ENCODE data around the gene ZNF462. TPM values are rescaled to one million over a fixed set of nuclear protein-coding genes. Genes with fewer than 3 reads are reported as not detected.

The ZNF462 gene
- total and polyA plus RNA-seq, 2 of the 4 experiments (the other 2 are of a cell fraction) = 6.1 to 18.8 TPM

DNA sequence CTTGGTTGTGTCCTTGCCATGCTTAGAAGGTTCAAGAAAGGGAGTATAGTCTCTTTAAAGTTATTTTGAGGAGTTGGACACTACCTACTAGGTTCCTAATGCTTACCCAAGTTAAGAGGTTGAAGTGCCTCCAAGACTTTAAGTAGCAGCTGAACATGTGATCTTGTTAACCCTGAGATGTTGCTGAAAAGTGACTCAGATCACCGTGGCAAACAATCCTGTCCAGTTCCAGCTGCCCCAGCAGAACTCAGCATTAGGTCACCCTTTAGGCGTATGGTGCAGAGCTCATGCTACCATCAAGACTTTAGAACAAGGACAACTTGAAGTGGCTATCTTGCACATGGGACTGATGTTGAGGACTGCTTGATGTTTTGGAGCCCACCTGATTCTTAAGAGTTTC is 22.5 kb downstream of the ZNF462 start:
- DNase-seq = peak; percentile 95
- peak overlapping the region; percentile 5 for H2AK5ac ChIP-seq (ENCODE audit: low read depth, low read length)
- H2BK15ac ChIP-seq (ENCODE audit: low read depth, low read length) = 0 out of 3 replicates have a peak overlapping the region, but pooled peaks have one; percentile 3
- H4K91ac ChIP-seq (ENCODE audit: insufficient read depth, low read depth, low read length) = no peak overlapping the region
- H3K36me3 ChIP-seq (ENCODE audit: control insufficient read depth, insufficient read depth, low read length) = no peaks in the 10 kb centered on the region
- H3K23ac ChIP-seq (ENCODE audit: low read depth, low read length) = no peak overlapping the region
- dilution Hi-C loops (cut with HindIII; ENCODE audit: low sequenced_read_pairs, unreplicated experiment) = no loop called here
- no peaks in the 10 kb centered on the region for H3K9me3 ChIP-seq (ENCODE audit: control insufficient read depth, insufficient read depth, low read length)
- BruUV-seq (replicated peaks) = no TSS peak
- ChIA-PET POLR2A (ENCODE audit: unreplicated experiment) (no interaction called here), CTCF (no interaction called here)
- H2BK120ac ChIP-seq (ENCODE audit: low read depth, low read length) = peak overlapping the region; percentile 55
- no peak overlapping the region for H4K5ac ChIP-seq (ENCODE audit: low read depth, low read length)
- H3K79me1 ChIP-seq (ENCODE audit: low read depth in 1 of 2, low read length in 2 of 2) = peaks cover 27 to 57% of the 10 kb centered on the region in 2 experiments
- no CpG with 5 or more reads among the region's 2 CpGs for WGBS, 2 experiments (ENCODE audit: extremely low coverage in 2 of 2, insufficient read length in 1 of 2)
- H3K18ac ChIP-seq (ENCODE audit: low read depth, low read length) = peak overlapping the region; percentile 3; the same call in 1 of the 2 replicates
- TF ChIP-seq RFX5 (IDR thresholded peaks at IDR 0.05; ENCODE audit: low read depth, low read length) (no peak), MXI1 (IDR thresholded peaks at IDR 0.05; ENCODE audit: borderline replicate concordance, low read depth, low read length) (no peak), MAFK (IDR thresholded peaks at IDR 0.05; ENCODE audit: low read depth, low read length) (peak; percentile 17; the same call in 1 of the 2 replicates), FOS (IDR thresholded peaks at IDR 0.05; ENCODE audit: low read depth, low read length) (peak; percentile 53; the same call in 1 of the 2 replicates), SMC3 (IDR thresholded peaks at IDR 0.05; ENCODE audit: low read depth, low read length) (no peak), RCOR1 (IDR thresholded peaks at IDR 0.05; ENCODE audit: insufficient replicate concordance, low read length) (no peak), RAD21 (IDR thresholded peaks at IDR 0.05; ENCODE audit: low read length) (no peak), BHLHE40 (IDR thresholded peaks at IDR 0.05; ENCODE audit: low read depth, low read length) (peak; percentile 50), POLR2A (IDR thresholded peaks at IDR 0.05; ENCODE audit: low read depth, low read length) (no peak), NFE2L2 (IDR thresholded peaks at IDR 0.05; ENCODE audit: low read depth, low read length) (no peak), CEBPB (IDR thresholded peaks at IDR 0.05; ENCODE audit: low read depth, low read length) (0 out of 2 replicates have a peak, but pooled peaks have one; percentile 6)
- TF ChIP-seq, protein P1, sequence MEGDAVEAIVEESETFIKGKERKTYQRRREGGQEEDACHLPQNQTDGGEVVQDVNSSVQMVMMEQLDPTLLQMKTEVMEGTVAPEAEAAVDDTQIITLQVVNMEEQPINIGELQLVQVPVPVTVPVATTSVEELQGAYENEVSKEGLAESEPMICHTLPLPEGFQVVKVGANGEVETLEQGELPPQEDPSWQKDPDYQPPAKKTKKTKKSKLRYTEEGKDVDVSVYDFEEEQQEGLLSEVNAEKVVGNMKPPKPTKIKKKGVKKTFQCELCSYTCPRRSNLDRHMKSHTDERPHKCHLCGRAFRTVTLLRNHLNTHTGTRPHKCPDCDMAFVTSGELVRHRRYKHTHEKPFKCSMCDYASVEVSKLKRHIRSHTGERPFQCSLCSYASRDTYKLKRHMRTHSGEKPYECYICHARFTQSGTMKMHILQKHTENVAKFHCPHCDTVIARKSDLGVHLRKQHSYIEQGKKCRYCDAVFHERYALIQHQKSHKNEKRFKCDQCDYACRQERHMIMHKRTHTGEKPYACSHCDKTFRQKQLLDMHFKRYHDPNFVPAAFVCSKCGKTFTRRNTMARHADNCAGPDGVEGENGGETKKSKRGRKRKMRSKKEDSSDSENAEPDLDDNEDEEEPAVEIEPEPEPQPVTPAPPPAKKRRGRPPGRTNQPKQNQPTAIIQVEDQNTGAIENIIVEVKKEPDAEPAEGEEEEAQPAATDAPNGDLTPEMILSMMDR (conservative IDR thresholded peaks at IDR 0.05; ENCODE audit: low read depth, low read length) = no peak
- TF ChIP-seq, protein P2, sequence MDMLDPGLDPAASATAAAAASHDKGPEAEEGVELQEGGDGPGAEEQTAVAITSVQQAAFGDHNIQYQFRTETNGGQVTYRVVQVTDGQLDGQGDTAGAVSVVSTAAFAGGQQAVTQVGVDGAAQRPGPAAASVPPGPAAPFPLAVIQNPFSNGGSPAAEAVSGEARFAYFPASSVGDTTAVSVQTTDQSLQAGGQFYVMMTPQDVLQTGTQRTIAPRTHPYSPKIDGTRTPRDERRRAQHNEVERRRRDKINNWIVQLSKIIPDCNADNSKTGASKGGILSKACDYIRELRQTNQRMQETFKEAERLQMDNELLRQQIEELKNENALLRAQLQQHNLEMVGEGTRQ (IDR thresholded peaks at IDR 0.05; ENCODE audit: low read depth, low read length) = peak; percentile 79; the same call in 1 of the 2 replicates
- TF ChIP-seq, protein P3, sequence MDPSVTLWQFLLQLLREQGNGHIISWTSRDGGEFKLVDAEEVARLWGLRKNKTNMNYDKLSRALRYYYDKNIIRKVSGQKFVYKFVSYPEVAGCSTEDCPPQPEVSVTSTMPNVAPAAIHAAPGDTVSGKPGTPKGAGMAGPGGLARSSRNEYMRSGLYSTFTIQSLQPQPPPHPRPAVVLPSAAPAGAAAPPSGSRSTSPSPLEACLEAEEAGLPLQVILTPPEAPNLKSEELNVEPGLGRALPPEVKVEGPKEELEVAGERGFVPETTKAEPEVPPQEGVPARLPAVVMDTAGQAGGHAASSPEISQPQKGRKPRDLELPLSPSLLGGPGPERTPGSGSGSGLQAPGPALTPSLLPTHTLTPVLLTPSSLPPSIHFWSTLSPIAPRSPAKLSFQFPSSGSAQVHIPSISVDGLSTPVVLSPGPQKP (IDR thresholded peaks at IDR 0.05; ENCODE audit: borderline replicate concordance, low read depth, low read length) = no peak
- peaks cover 11% of the 10 kb centered on the region for H3K4me1 ChIP-seq (ENCODE audit: control insufficient read depth, insufficient read depth, low read length)
- peak overlapping the region; percentile 34; the same call in 1 of the 2 replicates for H3K4ac ChIP-seq (ENCODE audit: low read depth, low read length)
- no peak overlapping the region for H3K27ac ChIP-seq (ENCODE audit: insufficient read depth, low read length)
- H2AK9ac ChIP-seq (replicated peaks; ENCODE audit: low read depth, low read length, poor library complexity) = no peak overlapping the region
- no peak overlapping the region for H4K8ac ChIP-seq (ENCODE audit: low read depth in 2 of 2, low read length in 2 of 2)
- H2BK20ac ChIP-seq (ENCODE audit: low read depth, low read length) = peak overlapping the region; percentile 55; the same call in 1 of the 2 replicates
- no peak overlapping the region for H3K4me3 ChIP-seq (ENCODE audit: insufficient read depth, low read depth, low read length)
- no peaks in the 10 kb centered on the region for H3K27me3 ChIP-seq (ENCODE audit: control insufficient read depth, insufficient read depth, low read length)
- no peak overlapping the region for H2AFZ ChIP-seq (replicated peaks; ENCODE audit: low read length, poor library complexity)
- no peak overlapping the region for H3K56ac ChIP-seq (ENCODE audit: extremely low read depth, insufficient read depth, low read length)
- peak overlapping the region; percentile 69; the same call in 1 of the 2 replicates for H3K14ac ChIP-seq (replicated peaks; ENCODE audit: low read depth, low read length)
- H2BK5ac ChIP-seq (ENCODE audit: low read depth, low read length, poor library complexity, severe bottlenecking) = peak overlapping the region; percentile 44
- in situ Hi-C loops (cut with MboI; ENCODE audit: low sequenced_read_pairs) = loop anchor here (25.0 kb wide), 2 partner anchors 402 to 852 kb away; partner anchors contain the start of gene RAD23B
- ATAC-seq (ENCODE audit: low read depth) = peak; percentile 85
- intact Hi-C loops (cut with micrococcal nuclease) = no loop called here
- H4K20me1 ChIP-seq (ENCODE audit: insufficient read depth, low read length) = no peaks in the 10 kb centered on the region
- peaks cover 6% of the 10 kb centered on the region; the same call in 1 of the 2 replicates for H3K9me1 ChIP-seq (ENCODE audit: insufficient read depth, low read length)
- H3K4me2 ChIP-seq (ENCODE audit: low read depth, low read length) = no peak overlapping the region; the same call in 1 of the 2 replicates
- H3K9ac ChIP-seq (ENCODE audit: low read depth, low read length) = no peak overlapping the region
